LNCaP clone FGC (cell line): ENCODE results near the gene SEMA3F.

Source experiments
- DNase-seq: peaks from one replicate; pipeline ENCODE4 v3.0.0-alpha.2; 2011; ENCODE audit warnings: low read depth
- H3K4me3 ChIP-seq: 2 replicates; pipeline ENCODE4 v1.5.1; 2011; ENCODE audit warnings: mild to moderate bottlenecking, low read depth, low read length, control low read depth
- CTCF ChIP-seq: IDR thresholded peaks from 2 replicates; pipeline ENCODE4 v1.5.1; 2012; ENCODE audit warnings: mild to moderate bottlenecking; ENCODE audit not compliant: control insufficient read depth, insufficient read depth; ENCODE audit errors: extremely low read depth

Gene SEMA3F

DNA sequence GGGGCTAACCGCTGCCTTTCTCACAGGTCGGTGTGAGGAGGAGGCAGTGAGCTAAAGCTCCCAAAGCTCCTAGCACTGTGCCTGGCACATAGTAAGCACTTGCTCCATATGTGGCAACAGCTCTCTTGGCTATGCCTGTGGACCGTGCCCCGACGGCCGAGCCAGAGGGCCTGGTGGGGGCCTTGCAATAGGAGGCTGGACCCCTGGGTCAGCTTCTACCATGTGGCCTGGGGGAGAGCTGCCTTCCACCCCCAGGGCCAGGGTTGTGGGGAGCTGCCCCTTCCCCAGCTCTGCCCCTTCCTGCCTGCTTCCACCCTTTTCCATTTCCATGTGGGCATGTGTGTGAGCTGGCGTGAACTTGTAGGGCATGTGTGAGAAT is 19.4 kb downstream of the SEMA3F start:
- TF ChIP-seq CTCF, result no peak
- no peak overlapping the region for H3K4me3 ChIP-seq
- DNase-seq, result no peak

- DNase-seq, result no peak
- no peak overlapping the region for H3K4me3 ChIP-seq
- no peak for TF ChIP-seq CTCF
Measured at GRCh38 chr3:50174947-50175524, 19.9 kb downstream of the SEMA3F start.

- no peak for DNase-seq
- no peak overlapping the region for H3K4me3 ChIP-seq
- TF ChIP-seq CTCF, result no peak
Measured at GRCh38 chr3:50177346-50177745, 22.2 kb downstream of the SEMA3F start.

DNA sequence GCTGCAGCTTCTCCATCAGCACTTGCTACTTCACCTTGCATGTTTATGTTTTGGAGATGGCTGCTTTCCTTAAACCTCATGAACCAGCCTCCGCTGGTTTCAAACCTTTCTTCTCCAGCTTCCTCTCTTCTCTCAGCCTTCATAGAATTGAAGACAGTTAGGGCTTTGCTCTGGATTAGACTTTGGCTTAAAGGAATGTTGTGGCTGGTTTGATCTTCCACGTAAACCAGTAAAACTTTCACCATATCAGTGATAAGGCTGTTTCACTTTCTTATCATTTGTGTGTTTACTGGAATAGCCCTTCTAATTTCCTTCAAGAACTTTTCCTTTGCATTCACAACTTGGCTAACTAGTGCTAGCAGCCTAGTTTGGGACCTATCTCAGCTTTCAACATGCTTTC is 24.6 kb downstream of the SEMA3F start:
- no peak for DNase-seq
- TF ChIP-seq CTCF, result no peak

GRCh38 chr3:50181985-50182384 is 26.9 kb downstream of the SEMA3F start:
- no peak for DNase-seq
- no peak for TF ChIP-seq CTCF
- no peak overlapping the region for H3K4me3 ChIP-seq

More for the DNA sequence above, 24.6 kb downstream of the SEMA3F start:
- no peak overlapping the region for H3K4me3 ChIP-seq

DNA sequence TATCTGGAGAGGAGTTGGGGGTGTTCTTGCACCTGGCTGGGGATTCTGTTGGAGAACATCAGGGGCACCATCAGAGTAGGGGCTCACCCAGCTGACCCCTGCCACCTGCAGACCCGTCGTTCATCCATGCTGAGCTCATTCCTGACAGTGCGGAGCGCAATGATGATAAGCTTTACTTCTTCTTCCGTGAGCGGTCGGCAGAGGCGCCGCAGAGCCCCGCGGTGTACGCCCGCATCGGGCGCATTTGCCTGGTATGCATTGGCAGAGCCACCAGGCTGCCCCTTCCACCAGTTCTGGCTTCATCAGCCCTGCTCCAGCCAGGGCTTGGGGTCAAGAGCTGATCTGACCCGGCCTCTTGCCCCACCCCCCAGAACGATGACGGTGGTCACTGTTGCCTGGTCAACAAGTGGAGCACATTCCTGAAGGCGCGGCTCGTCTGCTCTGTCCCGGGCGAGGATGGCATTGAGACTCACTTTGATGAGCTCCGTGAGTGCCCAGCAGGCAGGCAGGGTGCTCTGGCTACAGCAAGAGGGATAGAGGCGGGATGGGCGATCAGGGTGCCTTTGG is 27.5 kb downstream of the SEMA3F start:
- no peak overlapping the region for H3K4me3 ChIP-seq
- no peak for DNase-seq
- no peak for TF ChIP-seq CTCF

GRCh38 chr3:50183755-50184154 is 28.6 kb downstream of the SEMA3F start:
- no peak for TF ChIP-seq CTCF
- H3K4me3 ChIP-seq, result no peak overlapping the region
- DNase-seq, result no peak
